Muscle of arm (tissue), 12 donors: ENCODE results near the gene COL18A1. TPM values are rescaled to one million over a fixed set of nuclear protein-coding genes. Genes with fewer than 3 reads are reported as not detected.
"Not testable (repeated sequence)": the region's sequence is repeated elsewhere in the genome, so short reads cannot be mapped to it uniquely, and the experiment has no call there.

Experiments used
- DNase-seq: peaks from one replicate; pipeline ENCODE4 v3.0.0-alpha.2; 2013
- polyA plus RNA-seq, 12 donors: library from polyadenylated mRNA; unstranded; fragments of 120-200 nt; gene quantifications; one replicate each; pipeline ENCODE4 v1.2.1, GENCODE V29; 2013; ENCODE audit not compliant: insufficient read length in 12 of 12

The COL18A1 gene
- polyA plus RNA-seq, 12 donors = 45.6 to 181 (median 71.3) TPM

- no peak for DNase-seq
Measured at GRCh38 chr21:45424854-45425795, 20.2 kb downstream of the COL18A1 start.

DNA sequence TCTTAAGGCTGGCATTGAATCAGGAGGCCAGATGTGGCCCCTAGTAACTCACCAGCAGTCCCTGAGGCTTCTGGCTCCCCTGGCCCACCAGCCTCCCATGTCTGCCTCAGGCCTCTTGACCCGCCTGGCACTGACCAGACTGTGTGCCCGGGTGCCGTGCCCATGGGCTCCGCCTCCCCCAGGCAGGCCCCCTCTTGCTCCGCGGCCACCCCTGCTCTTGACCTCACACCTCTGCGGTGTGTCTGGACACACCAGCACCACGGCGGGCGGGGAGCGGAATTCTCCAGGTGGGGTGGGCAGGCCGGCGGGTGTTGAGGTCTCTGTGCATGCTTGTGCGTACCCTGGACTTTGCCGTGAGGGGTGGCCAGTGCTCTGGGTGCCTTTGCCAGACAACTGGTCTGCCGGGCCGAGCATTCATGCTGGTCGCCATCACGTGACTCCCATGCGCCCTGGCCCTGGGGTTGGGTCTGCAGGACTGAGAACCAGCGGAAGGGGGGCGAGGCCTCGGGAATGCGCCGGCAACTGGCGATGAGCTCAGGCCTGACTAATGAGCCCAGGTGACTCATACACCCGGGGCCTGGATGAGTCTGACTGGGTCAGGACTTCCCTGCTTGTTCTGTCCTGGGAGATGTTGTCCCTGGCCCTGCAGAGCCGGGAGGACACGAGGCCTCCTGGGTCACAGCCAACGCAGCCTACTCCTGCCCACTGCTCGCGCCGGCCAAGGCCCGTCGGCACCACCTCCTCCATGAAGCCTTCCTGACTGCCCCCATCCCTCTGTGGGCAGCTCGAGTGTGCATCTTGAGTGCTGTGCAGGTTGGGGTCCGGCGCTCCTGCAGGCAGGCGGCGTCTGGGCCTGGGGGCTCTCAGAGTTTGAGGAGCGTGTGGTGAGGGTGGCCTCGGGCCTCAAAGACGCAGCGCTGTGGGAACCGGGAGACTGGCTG lies 22.6 kb downstream of the COL18A1 start:
- no peak for DNase-seq

DNA sequence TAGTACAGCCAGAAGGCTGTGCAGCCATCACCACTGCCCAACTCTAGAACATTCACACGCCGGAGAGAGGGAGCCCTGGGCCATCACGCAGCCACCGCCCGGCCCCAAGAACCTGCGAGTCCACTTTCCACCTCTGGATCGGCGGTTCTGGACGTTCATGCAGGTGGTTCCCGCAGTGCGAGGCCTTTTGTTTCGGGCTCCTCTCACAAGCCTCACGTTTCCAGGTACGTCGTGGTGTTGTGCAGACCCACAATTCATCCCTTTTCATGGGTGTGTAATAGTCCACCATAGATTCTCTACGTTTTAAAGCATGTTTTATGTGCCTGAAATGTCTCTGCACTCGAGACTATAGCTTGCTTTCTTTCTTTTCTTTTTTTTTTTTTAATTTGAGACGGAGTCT lies 23.6 kb downstream of the COL18A1 start:
- no peak for DNase-seq

DNA sequence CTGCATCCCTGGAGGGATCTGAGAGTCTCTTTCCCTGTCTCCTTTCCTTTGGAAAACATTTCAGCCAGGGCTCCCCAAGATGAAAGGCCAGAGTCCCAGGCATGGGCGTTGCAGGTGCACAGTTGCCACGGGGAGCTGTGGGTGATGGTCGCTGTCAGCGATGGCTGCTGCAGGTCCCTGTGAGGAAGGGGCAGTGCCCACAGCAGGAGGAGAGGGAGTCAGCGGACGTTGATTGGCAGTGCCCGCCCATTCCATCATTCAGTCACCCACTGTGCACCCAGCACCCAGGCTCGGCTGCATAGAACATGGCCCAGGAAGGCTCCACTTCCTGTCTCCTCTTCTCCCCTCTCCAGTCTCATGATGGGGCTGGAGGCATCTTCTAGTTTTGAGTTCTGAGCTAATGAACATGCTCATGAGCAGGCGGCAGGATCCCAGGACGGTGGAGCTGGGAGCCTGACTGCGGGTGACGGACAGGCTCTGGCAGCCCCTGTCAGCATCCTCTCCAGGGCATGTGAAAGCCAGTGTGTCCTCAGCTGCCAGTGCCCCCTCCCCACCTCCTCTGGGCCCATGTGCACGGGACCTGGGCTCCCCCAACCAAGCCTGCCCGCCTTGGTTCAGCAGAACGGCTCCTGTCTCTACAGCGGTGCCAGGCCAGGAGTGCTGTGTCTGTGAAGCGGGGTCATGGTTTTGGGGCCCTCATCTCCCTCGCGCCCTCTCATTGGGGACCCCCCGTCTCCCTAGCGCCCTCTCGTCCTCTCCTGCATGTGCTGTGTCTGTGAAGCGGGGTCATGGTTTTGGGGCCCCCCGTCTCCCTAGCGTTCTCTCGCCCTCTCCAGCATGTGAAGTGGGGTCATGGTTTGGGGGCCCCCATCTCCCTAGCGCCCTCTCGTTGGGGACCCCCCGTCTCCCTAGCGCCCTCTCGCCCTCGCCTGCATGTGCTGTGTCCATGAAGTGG lies 24.5 kb downstream of the COL18A1 start:
- no peak for DNase-seq

- no peak for DNase-seq
Measured at GRCh38 chr21:45430521-45431501, 25.8 kb downstream of the COL18A1 start.

- no peak for DNase-seq
Measured at GRCh38 chr21:45431781-45432572, 27.0 kb downstream of the COL18A1 start.

DNA sequence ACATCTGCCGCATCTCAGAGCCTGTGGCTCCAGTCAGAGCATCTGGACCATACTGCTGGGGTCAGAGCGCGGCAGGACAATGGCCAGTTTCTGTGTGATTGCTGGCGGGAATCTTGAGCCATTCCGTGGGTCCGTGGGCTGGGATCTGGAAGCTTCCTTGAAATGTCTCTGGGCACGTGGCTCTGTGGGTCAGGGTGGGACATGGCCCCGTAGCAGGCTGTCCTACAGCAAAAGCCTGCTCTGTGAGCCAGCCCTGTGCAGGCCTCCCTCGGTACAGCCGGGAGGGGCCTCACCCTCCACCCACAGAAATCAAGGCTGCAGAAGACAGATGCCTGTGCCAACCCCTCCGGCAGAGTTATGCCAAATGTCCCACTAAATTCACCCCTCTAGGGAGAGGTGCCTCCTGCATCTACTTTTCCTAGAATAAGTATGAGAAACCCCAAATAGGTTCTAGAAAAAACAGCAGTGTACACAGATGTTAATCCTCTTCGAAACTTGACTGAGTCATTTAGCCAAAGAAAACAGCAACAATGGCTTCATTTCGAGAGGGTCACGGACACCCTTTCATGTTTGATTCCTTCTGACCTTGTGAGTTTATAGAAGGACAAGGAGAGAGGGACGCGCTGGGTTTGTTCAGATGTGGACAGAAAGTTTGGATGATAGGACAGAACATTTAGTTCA lies 27.8 kb downstream of the COL18A1 start:
- DNase-seq = no peak

GRCh38 chr21:45433301-45433700 lies 28.3 kb downstream of the COL18A1 start:
- no peak for DNase-seq

DNA sequence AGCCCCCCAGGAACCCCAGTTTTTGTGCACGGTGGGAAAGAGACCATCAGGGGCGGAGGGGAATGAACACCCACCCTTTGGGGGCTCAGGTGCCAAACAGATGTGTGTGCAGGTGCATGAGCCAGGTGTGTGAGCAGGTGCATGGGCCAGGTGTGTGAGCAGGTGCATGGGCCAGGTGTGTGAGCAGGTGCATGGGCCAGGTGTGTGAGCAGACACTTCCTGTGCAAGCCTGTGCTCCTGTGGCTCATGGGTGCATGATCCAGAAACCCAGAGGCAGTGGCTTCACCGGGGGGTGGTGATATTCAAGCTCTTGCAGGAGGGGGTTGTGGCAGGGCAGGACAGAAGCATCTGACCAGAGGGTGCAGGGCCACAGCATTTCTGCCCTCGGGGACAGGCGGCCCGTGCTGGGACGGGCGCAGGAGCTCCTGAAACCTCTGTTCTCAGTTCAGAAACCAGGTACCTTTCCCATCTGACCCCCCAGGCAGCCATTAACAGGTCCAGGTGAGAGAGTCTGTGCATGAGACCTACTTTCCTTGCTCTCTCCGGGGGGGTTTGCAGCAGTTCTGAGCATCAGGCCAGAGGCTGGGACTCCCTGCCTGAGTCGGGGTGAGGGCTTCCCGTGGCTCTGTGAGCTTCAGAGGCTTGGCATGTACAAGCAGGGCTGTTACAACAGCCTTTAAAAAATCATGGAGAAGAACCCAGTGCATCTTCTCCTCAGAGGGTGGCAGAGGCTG lies 29.1 kb downstream of the COL18A1 start:
- DNase-seq = no peak

GRCh38 chr21:45434645-45435217 lies 29.8 kb downstream of the COL18A1 start:
- DNase-seq = no peak

DNA sequence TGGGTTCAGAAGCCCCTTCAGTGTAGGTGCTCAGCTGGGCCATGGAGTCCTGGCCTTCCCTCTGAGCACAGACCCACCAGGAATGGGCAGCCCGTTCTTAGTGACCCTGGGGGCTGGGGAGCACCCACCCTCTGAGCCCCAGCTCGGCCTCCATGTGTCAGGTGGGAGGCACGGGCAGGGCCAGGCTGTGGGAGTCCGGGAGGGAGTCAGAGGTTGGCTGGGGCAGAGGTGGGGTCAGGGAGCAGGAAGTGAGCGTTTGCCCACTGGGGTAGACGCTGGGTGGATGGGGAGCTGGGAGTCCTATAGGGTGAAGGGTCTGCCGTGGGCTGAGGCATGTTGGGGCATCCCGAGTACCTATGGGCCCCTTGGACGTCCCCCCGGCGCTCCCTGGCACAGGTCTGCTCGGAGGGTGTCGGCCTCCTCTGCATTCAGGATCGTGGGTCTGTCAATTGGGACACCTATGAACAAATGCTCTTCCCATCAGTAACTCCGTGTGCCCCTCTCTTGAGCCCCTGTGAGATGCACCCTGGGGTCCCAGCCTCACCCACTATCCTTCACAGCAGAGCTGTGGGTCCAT lies 30.5 kb downstream of the COL18A1 start:
- no peak for DNase-seq

GRCh38 chr21:45436351-45437065 lies 31.5 kb downstream of the COL18A1 start:
- DNase-seq = no peak

GRCh38 chr21:45437844-45438243 lies 32.9 kb downstream of the COL18A1 start:
- DNase-seq = not testable (repeated sequence)

- DNase-seq = no peak
Measured at GRCh38 chr21:45438391-45439145, 33.6 kb downstream of the COL18A1 start.

- DNase-seq = peak; percentile 95
Measured at GRCh38 chr21:45439161-45439872, 34.4 kb downstream of the COL18A1 start.
